Measurements from ENCODE around the gene KCND2.
"Not testable (repeated sequence)": the region's sequence is repeated elsewhere in the genome, so short reads cannot be mapped to it uniquely, and the experiment has no call there.

KCND2 gene

DNA sequence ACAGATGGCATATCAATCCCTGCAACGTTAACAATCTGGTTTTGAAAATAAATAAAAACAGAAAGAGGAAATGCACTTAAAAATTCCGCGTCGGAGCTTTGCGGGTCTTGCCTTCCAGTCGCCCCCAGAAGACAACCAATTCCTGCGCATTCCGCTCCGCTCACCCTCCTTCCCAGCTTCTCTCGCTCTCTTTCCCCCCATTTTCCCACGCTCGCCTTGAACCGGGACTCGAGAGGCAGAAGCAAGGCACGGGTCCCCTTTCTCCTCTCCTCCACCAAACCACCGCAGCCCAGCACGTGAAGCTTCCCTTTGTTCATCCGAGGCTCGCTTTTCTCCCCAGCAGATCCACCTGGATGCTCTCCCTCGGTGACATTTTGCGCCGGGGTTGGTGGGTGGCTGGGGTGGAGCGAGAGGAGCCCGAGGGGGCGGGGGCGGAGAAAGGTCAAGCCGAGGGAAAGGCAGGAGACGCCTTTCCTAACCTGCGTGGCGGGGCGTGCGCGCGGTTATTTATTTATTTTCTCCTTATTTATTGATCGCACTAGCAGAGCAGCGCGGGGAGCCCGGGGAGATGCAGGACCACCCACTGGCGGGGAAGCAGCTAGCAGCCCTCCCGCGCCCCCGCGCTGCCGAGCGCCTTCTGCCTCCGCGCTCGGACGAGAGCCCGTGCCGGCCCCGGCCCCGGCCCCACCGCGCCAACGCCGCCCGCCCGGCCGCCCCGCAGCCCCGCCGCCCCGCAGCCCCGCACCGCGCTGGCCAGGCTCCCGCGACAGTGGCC lies at the start of gene KCND2:
KCND2 (plus strand) TSS at position 475 of the 775 bp plus-strand sequence.
- H3K27me3 ChIP-seq (ENCODE audit: insufficient read depth, low read length): no peaks in the 10 kb centered on the region
- no peaks in the 10 kb centered on the region for H3K79me2 ChIP-seq (ENCODE audit: control insufficient read depth, insufficient read depth, low read length, unreplicated experiment)
- H3K4me3 ChIP-seq (ENCODE audit: low read depth, low read length): peak within 1 kb of the TSS; percentile 81
- H2AFZ ChIP-seq (ENCODE audit: low read length, unreplicated experiment): peak within 1 kb of the TSS; percentile 77
- H3K27ac ChIP-seq (ENCODE audit: low read depth, low read length): no peak within 1 kb of the TSS
- no peaks in the 10 kb centered on the region for H3K36me3 ChIP-seq (ENCODE audit: insufficient read depth, low read length)
- no peaks in the 10 kb centered on the region for H3K4me1 ChIP-seq (ENCODE audit: control insufficient read depth, insufficient read depth, low read length, unreplicated experiment)

DNA sequence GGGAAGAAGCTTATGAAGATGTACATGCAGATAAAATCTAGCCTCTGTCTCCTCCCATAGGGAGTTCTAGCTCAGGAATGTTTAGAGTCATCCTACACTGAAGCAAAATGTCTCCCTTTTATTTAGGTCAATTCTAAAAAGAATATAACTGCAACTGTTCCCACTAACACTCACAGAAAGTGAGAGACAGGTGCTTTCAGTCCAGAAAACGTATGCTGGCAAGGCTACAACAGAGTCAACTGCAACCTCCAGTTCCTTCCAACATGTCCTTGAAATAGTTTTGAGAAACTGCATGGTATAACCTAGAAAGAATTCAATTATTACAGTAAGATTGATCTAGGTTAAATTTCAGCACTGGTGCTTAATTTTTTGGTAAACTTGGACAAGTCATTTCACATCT lies 46.8 kb upstream of the KCND2 start:
- Histone ChIP-seq H3K36me3 (ENCODE audit: insufficient read depth, low read length) (no peaks in the 10 kb centered on the region), H3K4me3 (ENCODE audit: low read depth, low read length) (no peak overlapping the region), H2AFZ (ENCODE audit: low read length, unreplicated experiment) (no peak overlapping the region), H3K4me1 (ENCODE audit: control insufficient read depth, insufficient read depth, low read length, unreplicated experiment) (no peaks in the 10 kb centered on the region), H3K27ac (ENCODE audit: low read depth, low read length) (no peak overlapping the region), H3K79me2 (ENCODE audit: control insufficient read depth, insufficient read depth, low read length, unreplicated experiment) (no peaks in the 10 kb centered on the region), H3K27me3 (ENCODE audit: insufficient read depth, low read length) (no peaks in the 10 kb centered on the region)

DNA sequence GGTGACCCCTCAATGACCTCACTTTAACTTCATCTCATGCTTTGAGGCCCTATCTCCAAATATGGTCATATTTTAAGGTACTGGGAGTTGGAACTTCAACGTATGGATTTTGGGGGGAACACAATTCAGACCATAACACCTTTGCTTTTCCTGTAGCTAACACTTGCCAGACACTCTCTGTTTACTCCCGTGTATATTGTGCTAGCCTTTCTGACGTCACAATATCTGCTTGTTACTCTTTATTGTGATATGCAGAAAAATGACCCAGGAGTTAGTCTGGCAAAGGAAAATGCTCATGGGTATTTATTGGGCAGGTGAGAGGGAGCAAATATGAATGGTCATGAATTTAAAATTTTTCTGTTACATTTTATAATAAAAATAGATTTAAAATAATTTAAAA lies 45.7 kb upstream of the KCND2 start:
- Histone ChIP-seq H3K36me3 (ENCODE audit: insufficient read depth, low read length) (no peaks in the 10 kb centered on the region), H3K79me2 (ENCODE audit: control insufficient read depth, insufficient read depth, low read length, unreplicated experiment) (no peaks in the 10 kb centered on the region), H3K27me3 (ENCODE audit: insufficient read depth, low read length) (no peaks in the 10 kb centered on the region), H3K27ac (ENCODE audit: low read depth, low read length) (no peak overlapping the region), H3K4me3 (ENCODE audit: low read depth, low read length) (no peak overlapping the region), H3K4me1 (ENCODE audit: control insufficient read depth, insufficient read depth, low read length, unreplicated experiment) (no peaks in the 10 kb centered on the region), H2AFZ (ENCODE audit: low read length, unreplicated experiment) (no peak overlapping the region)

DNA sequence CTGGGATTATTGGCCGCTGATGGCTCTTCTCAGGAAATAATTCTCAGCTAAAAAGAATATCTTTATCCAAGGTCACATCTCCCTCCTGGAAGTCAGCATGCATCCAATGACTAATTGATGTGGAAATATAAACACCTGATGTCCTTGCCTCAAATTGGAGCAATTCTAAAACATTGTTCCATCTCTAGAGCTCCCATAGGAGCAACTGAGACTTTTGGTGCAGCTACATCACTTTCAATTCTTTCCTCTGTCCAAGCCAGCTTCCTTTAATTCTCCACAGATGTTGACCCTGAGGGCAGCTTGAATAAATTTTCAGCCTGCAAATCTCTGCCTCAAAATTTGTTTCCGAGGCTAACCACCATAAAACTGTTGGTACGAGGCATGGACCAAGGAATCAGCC lies 43.9 kb upstream of the KCND2 start:
- Histone ChIP-seq H3K36me3 (ENCODE audit: insufficient read depth, low read length) (no peaks in the 10 kb centered on the region), H3K27me3 (ENCODE audit: insufficient read depth, low read length) (no peaks in the 10 kb centered on the region), H3K79me2 (ENCODE audit: control insufficient read depth, insufficient read depth, low read length, unreplicated experiment) (no peaks in the 10 kb centered on the region), H3K4me1 (ENCODE audit: control insufficient read depth, insufficient read depth, low read length, unreplicated experiment) (no peaks in the 10 kb centered on the region), H2AFZ (ENCODE audit: low read length, unreplicated experiment) (no peak overlapping the region), H3K4me3 (ENCODE audit: low read depth, low read length) (no peak overlapping the region), H3K27ac (ENCODE audit: low read depth, low read length) (no peak overlapping the region)

DNA sequence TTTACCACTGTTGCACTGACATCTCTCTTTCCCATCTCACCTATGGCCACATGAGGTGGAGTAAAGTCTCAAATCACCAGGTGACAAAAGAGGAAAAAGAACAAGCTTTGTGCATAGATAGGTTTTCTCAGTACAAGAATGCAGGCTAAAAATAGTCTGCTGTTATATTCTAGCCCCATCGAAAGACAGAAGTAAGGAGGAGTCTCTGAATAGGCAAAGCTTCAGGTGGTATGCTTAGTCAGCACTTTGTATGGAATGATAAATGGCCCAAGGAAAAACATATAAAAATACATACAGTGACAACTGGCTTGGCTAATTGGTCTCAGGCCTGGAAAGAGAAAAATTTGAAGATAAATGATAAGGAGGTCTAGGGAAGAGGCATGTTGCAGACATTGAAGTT lies 39.6 kb upstream of the KCND2 start:
- no peaks in the 10 kb centered on the region for H3K27me3 ChIP-seq (ENCODE audit: insufficient read depth, low read length)
- no peak overlapping the region for H3K4me3 ChIP-seq (ENCODE audit: low read depth, low read length)
- no peak overlapping the region for H3K27ac ChIP-seq (ENCODE audit: low read depth, low read length)
- H2AFZ ChIP-seq (ENCODE audit: low read length, unreplicated experiment): no peak overlapping the region
- no peaks in the 10 kb centered on the region for H3K36me3 ChIP-seq (ENCODE audit: insufficient read depth, low read length)
- no peaks in the 10 kb centered on the region for H3K4me1 ChIP-seq (ENCODE audit: control insufficient read depth, insufficient read depth, low read length, unreplicated experiment)
- no peaks in the 10 kb centered on the region for H3K79me2 ChIP-seq (ENCODE audit: control insufficient read depth, insufficient read depth, low read length, unreplicated experiment)

DNA sequence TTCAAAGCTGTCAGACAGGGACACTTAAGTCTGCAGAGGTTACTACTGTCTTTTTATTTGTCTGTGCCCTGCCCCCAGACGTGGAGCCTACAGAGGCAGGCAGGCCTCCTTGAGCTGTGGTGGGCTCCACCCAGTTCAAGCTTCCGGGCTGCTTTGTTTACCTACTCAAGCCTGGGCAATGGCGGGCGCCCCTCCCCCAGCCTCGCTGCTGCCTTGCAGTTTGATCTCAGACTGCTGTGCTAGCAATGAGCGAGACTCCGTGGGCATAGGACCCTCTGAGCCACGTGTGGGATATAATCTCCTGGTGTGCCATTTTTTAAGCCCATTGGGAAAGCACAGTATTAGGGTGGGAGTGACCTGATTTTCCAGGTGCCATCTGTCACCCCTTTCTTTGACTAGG lies 32.6 kb upstream of the KCND2 start:
- H3K27ac ChIP-seq (ENCODE audit: low read depth, low read length); H3K4me1 ChIP-seq (ENCODE audit: control insufficient read depth, insufficient read depth, low read length, unreplicated experiment); H3K36me3 ChIP-seq (ENCODE audit: insufficient read depth, low read length); H3K4me3 ChIP-seq (ENCODE audit: low read depth, low read length); H3K27me3 ChIP-seq (ENCODE audit: insufficient read depth, low read length); H2AFZ ChIP-seq (ENCODE audit: low read length, unreplicated experiment); H3K79me2 ChIP-seq (ENCODE audit: control insufficient read depth, insufficient read depth, low read length, unreplicated experiment): not testable (repeated sequence)

DNA sequence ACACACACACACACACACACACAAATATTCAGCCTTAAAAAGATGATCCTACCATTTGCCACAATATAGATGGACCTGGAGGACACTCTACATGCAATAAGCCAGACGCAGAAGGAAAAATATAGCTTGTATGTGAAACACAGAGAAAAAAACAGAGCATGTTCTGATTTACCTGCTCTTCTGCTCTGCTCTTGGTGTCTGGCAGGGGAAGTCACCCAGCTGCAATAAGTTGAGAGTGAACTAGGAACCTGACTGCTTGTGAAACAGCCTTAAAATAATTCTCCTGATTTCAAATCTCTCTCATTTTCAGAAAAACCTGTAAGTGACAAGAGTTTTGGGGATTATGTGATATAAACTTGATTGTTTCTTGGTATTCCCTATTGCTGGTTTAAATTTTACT lies 31.0 kb upstream of the KCND2 start:
- H3K36me3 ChIP-seq (ENCODE audit: insufficient read depth, low read length): no peaks in the 10 kb centered on the region
- H3K4me3 ChIP-seq (ENCODE audit: low read depth, low read length): no peak overlapping the region
- H2AFZ ChIP-seq (ENCODE audit: low read length, unreplicated experiment): no peak overlapping the region
- no peaks in the 10 kb centered on the region for H3K4me1 ChIP-seq (ENCODE audit: control insufficient read depth, insufficient read depth, low read length, unreplicated experiment)
- no peak overlapping the region for H3K27ac ChIP-seq (ENCODE audit: low read depth, low read length)
- no peaks in the 10 kb centered on the region for H3K27me3 ChIP-seq (ENCODE audit: insufficient read depth, low read length)
- no peaks in the 10 kb centered on the region for H3K79me2 ChIP-seq (ENCODE audit: control insufficient read depth, insufficient read depth, low read length, unreplicated experiment)

DNA sequence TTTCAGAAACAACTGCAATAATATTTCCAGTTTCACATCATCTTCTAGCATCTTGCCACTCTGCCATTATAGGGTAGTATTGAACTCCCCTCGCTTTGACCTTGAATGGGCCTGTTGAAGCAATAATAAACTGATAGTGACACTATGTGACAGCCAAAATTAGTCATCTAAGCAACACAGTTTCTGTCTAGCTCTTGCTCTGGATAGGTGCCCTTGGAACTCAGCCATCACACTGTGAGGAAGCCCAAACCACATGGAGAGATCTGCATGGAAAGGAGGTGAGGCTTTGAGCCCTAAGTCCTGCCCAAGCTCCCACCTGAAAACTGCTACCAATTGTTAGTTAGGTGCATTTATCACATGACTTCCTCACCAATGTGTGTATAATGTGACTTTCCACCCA lies 18.1 kb upstream of the KCND2 start:
- no peaks in the 10 kb centered on the region for H3K27me3 ChIP-seq (ENCODE audit: insufficient read depth, low read length)
- H3K4me3 ChIP-seq (ENCODE audit: low read depth, low read length): no peak overlapping the region
- peaks cover 4% of the 10 kb centered on the region for H3K4me1 ChIP-seq (ENCODE audit: control insufficient read depth, insufficient read depth, low read length, unreplicated experiment)
- H3K27ac ChIP-seq (ENCODE audit: low read depth, low read length): no peak overlapping the region
- H3K36me3 ChIP-seq (ENCODE audit: insufficient read depth, low read length): no peaks in the 10 kb centered on the region
- no peaks in the 10 kb centered on the region for H3K79me2 ChIP-seq (ENCODE audit: control insufficient read depth, insufficient read depth, low read length, unreplicated experiment)
- no peak overlapping the region for H2AFZ ChIP-seq (ENCODE audit: low read length, unreplicated experiment)

DNA sequence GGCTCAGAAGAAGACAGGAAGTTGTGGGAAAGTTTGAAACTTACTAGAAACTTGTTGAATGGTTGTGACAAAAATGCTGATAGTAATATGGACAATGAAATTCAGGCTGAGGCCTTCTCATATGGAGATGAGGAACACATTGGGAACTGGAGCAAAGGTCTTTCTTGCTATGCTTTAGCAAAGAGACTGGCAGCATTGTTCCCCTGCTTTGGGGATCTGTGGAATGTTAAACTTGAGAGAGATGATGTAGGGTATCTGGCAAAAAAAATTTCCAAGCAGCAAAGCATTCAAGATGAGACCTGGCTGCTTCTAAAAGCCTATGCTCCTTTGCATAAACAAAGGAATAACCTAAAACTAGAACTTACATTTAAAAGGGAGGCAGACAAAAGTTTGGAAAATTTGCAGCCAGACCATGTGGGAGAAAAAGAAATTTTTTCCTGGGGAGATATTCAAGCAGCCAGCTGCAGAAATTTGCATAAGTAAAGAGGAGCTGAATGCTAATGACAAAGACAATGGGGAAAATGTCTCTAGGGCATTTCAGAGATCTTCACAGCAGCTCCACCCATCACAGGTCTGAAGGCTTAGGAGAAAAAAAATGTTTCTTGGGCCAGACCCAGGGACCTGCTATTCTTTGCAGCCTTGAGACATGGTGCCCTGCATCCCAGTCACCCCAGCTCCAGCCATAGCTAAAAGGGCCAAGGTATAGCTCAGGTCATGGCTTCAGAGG lies 16.5 kb upstream of the KCND2 start:
- no peaks in the 10 kb centered on the region for H3K36me3 ChIP-seq (ENCODE audit: insufficient read depth, low read length)
- H3K27me3 ChIP-seq (ENCODE audit: insufficient read depth, low read length): no peaks in the 10 kb centered on the region
- no peak overlapping the region for H2AFZ ChIP-seq (ENCODE audit: low read length, unreplicated experiment)
- peaks cover 8% of the 10 kb centered on the region for H3K4me1 ChIP-seq (ENCODE audit: control insufficient read depth, insufficient read depth, low read length, unreplicated experiment)
- no peaks in the 10 kb centered on the region for H3K79me2 ChIP-seq (ENCODE audit: control insufficient read depth, insufficient read depth, low read length, unreplicated experiment)
- H3K4me3 ChIP-seq (ENCODE audit: low read depth, low read length): no peak overlapping the region
- no peak overlapping the region for H3K27ac ChIP-seq (ENCODE audit: low read depth, low read length)

DNA sequence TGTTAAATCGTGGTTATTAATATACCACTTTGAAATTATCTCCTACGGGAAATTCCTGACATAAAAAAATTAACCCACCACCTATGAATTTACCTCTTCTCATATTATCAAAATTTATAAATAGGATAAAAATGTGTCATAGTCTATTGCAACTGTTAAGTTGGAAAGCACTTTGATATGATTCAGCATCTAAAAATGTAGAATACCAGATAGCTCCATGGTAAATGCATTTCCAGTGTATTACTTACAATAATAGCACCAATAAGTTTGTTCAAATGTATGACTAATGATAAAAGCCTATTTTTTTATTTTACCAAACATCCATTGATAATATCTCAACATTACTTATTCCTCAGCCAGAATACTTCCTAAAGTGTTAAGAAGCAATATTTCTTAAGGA lies 13.6 kb upstream of the KCND2 start:
- Histone ChIP-seq H3K27me3 (ENCODE audit: insufficient read depth, low read length) (no peaks in the 10 kb centered on the region), H3K36me3 (ENCODE audit: insufficient read depth, low read length) (no peaks in the 10 kb centered on the region), H3K4me3 (ENCODE audit: low read depth, low read length) (peak overlapping the region; percentile 9; the same call in 1 of the 2 replicates), H2AFZ (ENCODE audit: low read length, unreplicated experiment) (no peak overlapping the region), H3K27ac (ENCODE audit: low read depth, low read length) (peak overlapping the region; percentile 26), H3K79me2 (ENCODE audit: control insufficient read depth, insufficient read depth, low read length, unreplicated experiment) (no peaks in the 10 kb centered on the region), H3K4me1 (ENCODE audit: control insufficient read depth, insufficient read depth, low read length, unreplicated experiment) (peaks cover 8% of the 10 kb centered on the region)

DNA sequence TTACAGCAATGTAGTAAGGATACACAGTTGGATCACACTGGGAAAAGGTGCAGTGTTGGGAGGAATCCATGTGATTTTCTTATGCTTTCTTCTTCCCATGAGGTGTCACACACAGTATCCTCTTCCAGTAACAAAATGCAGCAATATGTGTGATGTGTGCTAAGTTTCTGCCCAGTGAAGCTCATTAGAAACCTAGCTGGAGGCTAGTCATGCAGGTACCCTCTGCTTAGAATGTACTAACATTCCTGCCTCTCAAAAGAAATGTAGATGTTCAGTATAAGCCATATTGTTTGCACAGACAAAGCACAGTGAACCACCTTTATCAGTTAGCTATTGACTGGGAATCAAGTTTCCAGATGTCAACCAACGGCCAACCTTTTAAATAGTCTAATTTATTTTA lies 12.9 kb upstream of the KCND2 start:
- Histone ChIP-seq H2AFZ (ENCODE audit: low read length, unreplicated experiment) (no peak overlapping the region), H3K4me1 (ENCODE audit: control insufficient read depth, insufficient read depth, low read length, unreplicated experiment) (peaks cover 8% of the 10 kb centered on the region), H3K4me3 (ENCODE audit: low read depth, low read length) (peak overlapping the region; percentile 9; the same call in 1 of the 2 replicates), H3K27me3 (ENCODE audit: insufficient read depth, low read length) (no peaks in the 10 kb centered on the region), H3K27ac (ENCODE audit: low read depth, low read length) (peak overlapping the region; percentile 26), H3K79me2 (ENCODE audit: control insufficient read depth, insufficient read depth, low read length, unreplicated experiment) (no peaks in the 10 kb centered on the region), H3K36me3 (ENCODE audit: insufficient read depth, low read length) (no peaks in the 10 kb centered on the region)

All from ACC112 (cell line).